A549 treated with ZK216348 at 1 μM for 4 hours (cell line): ENCODE measurements around the gene SRPX2. TPM values are rescaled to one million over a fixed set of nuclear protein-coding genes. Genes with fewer than 3 reads are reported as not detected.

Experiments used
- total RNA-seq: library from RNA; stranded (reverse); fragments of 200-300 nt; extraction: Qiagen RNA extraction; gene quantifications from 5 replicates; pipeline ENCODE4 v1.2.3, GENCODE V29; 2022; ENCODE audit warnings: low read depth

Gene SRPX2
- total RNA-seq: 2.4 to 5.3 TPM (median 3.3 TPM) in 5 replicates

GRCh38 chrX:100643956-100644860 is at the start of gene SRPX2:
SRPX2 (plus strand) TSS chrX:100644199; CDS start chrX:100646323, 2,124 bp downstream.

GRCh38 chrX:100636321-100636991 is 7.5 kb upstream of the SRPX2 start, which contains the start of gene TSPAN6:
TSPAN6 (minus strand) TSS chrX:100636806; CDS start chrX:100636694, 112 bp downstream.

Other genes starting within 250 kb of the SRPX2 start
- 0.02 to 0.06 TPM (median 0.04 TPM) in 3 of 5 replicates, not detected in the others for gene PCDH19, start 233.9 kb upstream of the SRPX2 start, total RNA-seq
- gene TNMD, start 59.3 kb upstream of the SRPX2 start, total RNA-seq: not detected in 5 replicates
- 32.1 to 46.5 TPM (median 38.3 TPM) in 5 replicates for gene TSPAN6, start 7.4 kb upstream of the SRPX2 start, total RNA-seq
- gene SYTL4, start 87.9 kb downstream of the SRPX2 start, total RNA-seq: 1.6 to 3.6 TPM (median 2.8 TPM) in 5 replicates
- 30.7 to 32.2 TPM (median 31.9 TPM) in 5 replicates for gene CSTF2, start 176.2 kb downstream of the SRPX2 start, total RNA-seq
- gene NOX1, start 230.2 kb downstream of the SRPX2 start, total RNA-seq: 0.11 to 0.20 TPM in 2 of 5 replicates, not detected in the others